GM12891 (cell line): ENCODE results near the gene RPUSD1.
"Not testable (repeated sequence)": the region's sequence is repeated elsewhere in the genome, so short reads cannot be mapped to it uniquely, and the experiment has no call there.

Experiments
- DNase-seq: peaks from one replicate; pipeline ENCODE4 v3.0.0; 2011; ENCODE audit warnings: low spot score; ENCODE audit not compliant: insufficient read length
- FAIRE-seq: peaks from 2 replicates; lab custom pipeline; 2011; peaks lifted over from hg19 to GRCh38; lab: Jason Lieb, UNC
- PAX5 ChIP-seq: IDR thresholded peaks from 2 replicates; pipeline ENCODE4 v1.6.1; 2011; ENCODE audit warnings: low read length, moderate library complexity, mild to moderate bottlenecking; ENCODE audit not compliant: insufficient read depth, severe bottlenecking
- POLR2A ChIP-seq: IDR thresholded peaks from 2 replicates; pipeline ENCODE4 v1.6.1; 2011; ENCODE audit warnings: low read depth, low read length, control low read depth
- POLR2AphosphoS5 ChIP-seq: IDR thresholded peaks from 2 replicates; pipeline ENCODE4 v1.6.1; 2011; ENCODE audit warnings: low read depth, low read length, control low read depth
- POU2F2 ChIP-seq: IDR thresholded peaks from 2 replicates; pipeline ENCODE4 v1.6.1; 2011; ENCODE audit warnings: low read depth, mild to moderate bottlenecking, control low read depth, low read length, moderate library complexity
- SPI1 ChIP-seq: IDR thresholded peaks from 2 replicates; pipeline ENCODE4 v1.6.1; 2011; ENCODE audit warnings: low read depth, low read length, control low read depth
- TAF1 ChIP-seq: IDR thresholded peaks from 2 replicates; pipeline ENCODE4 v1.6.1; 2011; ENCODE audit warnings: low read depth, low read length, control low read depth

The RPUSD1 gene

GRCh38 chr16:778909-779527, 9.2 kb downstream of the RPUSD1 start:
- FAIRE-seq (no peak), DNase-seq (no peak)
- TF ChIP-seq SPI1 (no peak), POU2F2 (no peak), POLR2A (no peak), PAX5 (no peak), POLR2AphosphoS5 (no peak)

GRCh38 chr16:778447-778846, 9.7 kb downstream of the RPUSD1 start:
- TF ChIP-seq POU2F2, result no peak
- TF ChIP-seq POLR2AphosphoS5, result no peak
- no peak for TF ChIP-seq PAX5
- TF ChIP-seq SPI1, result no peak
- no peak for TF ChIP-seq TAF1
- TF ChIP-seq POLR2A, result no peak
- DNase-seq (no peak), FAIRE-seq (no peak)

- no peak for FAIRE-seq
- no peak for TF ChIP-seq POLR2A
- TF ChIP-seq TAF1, result no peak
- no peak for TF ChIP-seq SPI1
- no peak for TF ChIP-seq PAX5
- no peak for TF ChIP-seq POU2F2
- TF ChIP-seq POLR2AphosphoS5, result no peak
- DNase-seq, result no peak
Measured at GRCh38 chr16:777826-778225, 10.4 kb downstream of the RPUSD1 start.

- no peak for FAIRE-seq
- no peak for TF ChIP-seq POU2F2
- no peak for DNase-seq
Measured at GRCh38 chr16:776824-777223, 11.4 kb downstream of the RPUSD1 start.

- not testable (repeated sequence) for FAIRE-seq, DNase-seq
Measured at GRCh38 chr16:776298-776697, 11.9 kb downstream of the RPUSD1 start.

DNA sequence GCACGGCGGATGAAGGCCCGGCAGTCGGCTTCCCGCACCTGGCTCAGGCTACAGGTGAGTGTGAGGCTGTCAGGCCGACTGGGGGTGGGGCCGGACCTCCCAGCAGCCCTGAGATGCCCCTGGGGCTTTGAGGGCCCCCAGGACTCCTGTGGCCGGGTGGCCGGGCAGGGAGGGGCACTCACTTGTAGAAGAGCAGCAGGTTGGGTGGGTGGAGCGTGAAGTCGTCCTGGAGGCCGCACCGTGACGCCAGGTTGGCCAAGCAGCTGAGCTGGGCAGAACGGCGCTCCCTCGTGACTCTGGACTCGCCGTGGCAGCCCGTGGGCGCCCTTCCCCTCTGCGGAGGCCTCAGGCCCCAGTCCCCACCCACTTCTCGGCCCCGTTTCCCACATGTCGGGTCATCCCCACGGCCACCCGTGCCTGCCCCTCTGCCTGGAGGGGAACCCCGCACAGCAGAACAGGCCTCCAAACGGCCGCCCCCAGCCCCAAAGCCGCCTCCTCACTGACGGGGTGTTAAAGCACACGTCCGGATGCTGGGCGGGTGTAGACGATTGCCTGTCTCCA, 12.9 kb downstream of the RPUSD1 start:
- no peak for DNase-seq
- FAIRE-seq, result no peak
- TF ChIP-seq POLR2AphosphoS5 (no peak), POU2F2 (no peak), POLR2A (no peak), TAF1 (no peak), PAX5 (no peak), SPI1 (no peak)

GRCh38 chr16:774086-775001, 13.8 kb downstream of the RPUSD1 start:
- TF ChIP-seq SPI1 (no peak), POU2F2 (no peak), POLR2A (no peak), PAX5 (no peak), TAF1 (no peak), POLR2AphosphoS5 (no peak)
- DNase-seq (no peak), FAIRE-seq (no peak)

- no peak for TF ChIP-seq SPI1
- no peak for TF ChIP-seq POLR2A
- no peak for TF ChIP-seq POU2F2
- TF ChIP-seq PAX5, result no peak
- no peak for TF ChIP-seq POLR2AphosphoS5
- no peak for TF ChIP-seq TAF1
- FAIRE-seq, result no peak
- no peak for DNase-seq
Measured at GRCh38 chr16:772959-773358, 15.2 kb downstream of the RPUSD1 start.

- DNase-seq (no peak), FAIRE-seq (no peak)
- TF ChIP-seq POU2F2, result no peak
- no peak for TF ChIP-seq PAX5
- no peak for TF ChIP-seq TAF1
- TF ChIP-seq POLR2A, result no peak
- no peak for TF ChIP-seq POLR2AphosphoS5
- no peak for TF ChIP-seq SPI1
Measured at GRCh38 chr16:770411-770810, 17.8 kb downstream of the RPUSD1 start.

DNA sequence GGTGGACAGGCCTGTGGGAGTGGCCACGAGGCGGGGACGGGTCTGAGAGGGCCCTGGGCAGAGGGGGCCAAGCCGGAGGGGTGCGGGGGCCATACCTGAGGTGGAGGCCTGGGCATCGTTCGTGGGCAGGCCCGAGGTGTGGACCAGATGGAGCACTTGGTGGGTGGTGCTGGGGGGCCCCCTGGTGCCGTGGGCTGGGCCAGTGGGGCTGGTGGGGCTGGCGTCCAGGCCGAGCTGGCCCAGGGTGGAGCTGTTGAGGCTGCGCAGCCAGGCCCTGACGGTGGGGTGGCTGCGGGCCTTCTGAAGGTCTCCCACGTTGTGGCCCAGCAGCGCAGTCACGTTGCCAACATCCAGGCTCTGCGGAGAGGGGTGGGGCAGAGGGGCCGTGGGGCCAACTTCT, 18.2 kb downstream of the RPUSD1 start:
- FAIRE-seq, result no peak

More for the DNA sequence above, 18.2 kb downstream of the RPUSD1 start:
- no peak for TF ChIP-seq TAF1
- TF ChIP-seq POU2F2, result no peak
- TF ChIP-seq POLR2AphosphoS5, result no peak
- no peak for TF ChIP-seq SPI1
- no peak for TF ChIP-seq POLR2A
- DNase-seq, result no peak
